Stimulated activated CD4-positive, alpha-beta T cell treated with anti-CD3 and anti-CD28 coated beads, Interleukin-12 subunit alpha, Interleukin-12 subunit beta, amount 100 ng/mL, for 48 hours (primary cell): ENCODE measurements around the gene EXOC5.

Experiments used
- DNase-seq, 3 donors: peaks; one replicate each; pipeline ENCODE4 v3.0.0-alpha.2; 2020; ENCODE audit warnings: low read depth in 2 of 3, low spot score in 1 of 3

The EXOC5 gene

GRCh38 chr14:57168138-57168679, 100.5 kb downstream of the EXOC5 start:
- DNase-seq = no peak

- DNase-seq = no peak
Measured at GRCh38 chr14:57161583-57162234, 107.0 kb downstream of the EXOC5 start.

- no peak for DNase-seq
Measured at GRCh38 chr14:57160333-57160732, 108.4 kb downstream of the EXOC5 start.

GRCh38 chr14:57153286-57153685, 115.4 kb downstream of the EXOC5 start:
- no peak for DNase-seq
